HG02943 (cell line): ENCODE results near the gene AMHR2.

Source experiments
- ATAC-seq: cut with Tn5 transposase; IDR thresholded peaks from one replicate; pipeline ENCODE4 v1.9.1; 2021; ENCODE audit warnings: mild to moderate bottlenecking, low read depth, moderate library complexity; ENCODE audit not compliant: unreplicated experiment

AMHR2 gene

DNA sequence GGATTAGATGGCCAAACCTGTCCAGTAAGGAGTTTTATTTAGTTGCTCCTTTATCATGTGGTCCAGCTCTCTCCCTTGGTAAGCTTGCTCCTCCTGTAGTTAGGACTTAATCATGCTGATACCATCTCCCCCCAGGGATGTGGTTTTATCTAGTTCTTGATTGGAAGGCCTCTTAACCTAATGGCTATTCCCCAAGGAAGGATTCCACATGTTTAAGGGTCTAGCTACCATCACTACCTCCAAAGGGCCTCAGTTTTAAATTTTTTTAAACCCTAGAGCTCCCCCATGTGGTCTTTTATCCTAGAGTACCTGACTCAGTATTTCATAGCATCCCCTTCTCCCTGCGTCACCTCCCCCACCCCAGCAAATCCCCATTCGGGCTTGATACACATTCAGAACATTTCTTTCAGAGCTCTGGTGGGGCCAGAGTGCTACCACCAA lies 53.1 kb downstream of the AMHR2 start:
- ATAC-seq: no peak

DNA sequence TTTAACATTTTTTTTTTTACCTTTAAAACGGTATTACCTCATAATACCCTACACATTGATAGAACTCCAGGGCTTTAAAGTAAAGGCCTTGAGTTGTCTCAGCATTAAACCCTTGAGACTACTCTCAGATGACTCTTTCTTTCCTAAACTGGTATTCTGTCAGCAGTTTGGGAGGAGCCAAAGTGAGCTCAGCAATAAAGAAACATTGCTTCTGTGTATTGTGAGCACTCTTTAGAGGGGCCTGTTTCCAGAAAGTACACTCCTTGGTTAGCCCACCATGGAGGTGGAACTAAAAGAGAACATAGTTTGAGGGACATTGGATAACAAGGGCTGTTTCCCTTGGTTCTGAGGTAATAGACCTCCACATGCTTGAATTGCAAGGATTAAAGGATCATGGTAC lies 55.2 kb downstream of the AMHR2 start:
- no peak for ATAC-seq

DNA sequence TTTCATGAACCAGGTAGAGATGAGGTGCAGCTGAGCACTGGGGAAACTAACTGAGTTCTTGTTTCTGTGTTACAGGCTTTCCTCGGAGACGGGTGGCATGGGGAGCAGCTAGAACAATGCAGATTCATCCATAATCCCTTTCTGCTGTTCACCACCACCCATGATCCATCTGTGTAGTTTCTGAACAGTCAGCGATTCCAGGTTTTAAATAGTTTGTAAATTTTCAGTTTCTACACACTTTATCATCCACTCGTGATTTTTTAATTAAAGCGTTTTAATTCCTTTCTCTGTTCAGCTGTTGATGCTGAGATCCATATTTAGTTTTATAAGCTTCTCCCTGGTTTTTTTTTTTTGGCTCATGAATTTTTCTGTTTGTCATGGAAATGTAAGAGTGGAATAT lies 55.7 kb downstream of the AMHR2 start:
- ATAC-seq: no peak

DNA sequence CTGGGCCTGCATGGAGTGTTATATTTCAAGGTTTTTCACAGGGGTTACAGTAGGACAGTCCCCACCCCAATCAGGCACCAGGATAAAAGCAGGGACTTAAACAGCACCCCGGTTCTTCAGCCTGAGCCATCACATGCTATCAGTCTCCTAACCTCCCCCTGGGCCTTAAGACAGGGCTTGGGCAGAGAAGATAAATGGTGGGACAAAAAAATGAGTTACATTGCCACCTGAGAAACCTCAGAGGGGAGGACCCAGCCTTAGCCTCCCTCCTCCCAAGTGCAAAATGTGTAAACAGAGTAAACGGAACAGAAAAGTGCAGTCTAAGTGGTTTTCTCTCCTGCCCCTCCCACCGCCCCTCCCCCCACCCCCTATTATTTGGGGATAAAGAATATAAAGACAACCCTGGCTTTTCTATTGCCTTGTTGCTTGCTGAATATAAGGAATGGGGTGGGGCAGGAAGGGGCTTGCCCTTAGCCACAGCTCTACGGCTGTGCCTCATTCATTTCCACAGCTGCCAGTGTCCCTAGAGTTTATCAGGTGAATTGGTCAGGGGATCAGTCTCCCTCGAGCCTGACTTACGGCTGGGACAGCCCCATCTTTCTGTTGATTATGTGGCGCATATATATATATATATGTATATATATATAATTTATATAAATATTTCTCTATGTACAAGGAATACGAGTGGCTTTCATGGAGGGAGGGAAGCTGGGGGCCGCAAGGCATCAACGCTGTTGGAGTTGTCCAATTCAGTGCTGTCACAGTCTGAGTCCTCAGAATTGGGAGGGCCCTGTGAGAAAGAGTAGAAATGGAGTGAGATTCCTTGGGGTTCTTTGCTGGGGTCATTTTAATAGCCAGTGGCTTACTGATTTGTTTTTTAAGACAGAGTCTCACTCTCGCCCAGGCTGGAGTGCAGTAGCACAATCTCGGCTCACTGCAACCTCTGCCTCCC lies 57.1 kb downstream of the AMHR2 start:
- no peak for ATAC-seq
